AG09309 (cell line): ENCODE measurements around the gene ZNF30.
"Not testable (repeated sequence)": the region's sequence is repeated elsewhere in the genome, so short reads cannot be mapped to it uniquely, and the experiment has no call there.

Source experiments
- DNase-seq: peaks from one replicate; pipeline ENCODE4 v3.0.0-alpha.2; 2010; ENCODE audit warnings: low read depth
- H3K4me3 ChIP-seq: 2 replicates; pipeline ENCODE4 v1.5.1; 2011; ENCODE audit warnings: mild to moderate bottlenecking, low read depth, low read length, moderate library complexity; ENCODE audit not compliant: control insufficient read depth
- CTCF ChIP-seq: IDR thresholded peaks from 2 replicates; pipeline ENCODE4 v1.5.1; 2011; ENCODE audit warnings: mild to moderate bottlenecking, low read depth, low read length, inconsistent platforms; ENCODE audit not compliant: insufficient read depth, control insufficient read depth; ENCODE audit errors: missing control alignments

ZNF30 gene

GRCh38 chr19:34904664-34905527 is 21.8 kb upstream of the ZNF30 start:
- DNase-seq, result no peak
- no peak for TF ChIP-seq CTCF
- no peak overlapping the region for H3K4me3 ChIP-seq

- H3K4me3 ChIP-seq, result no peak overlapping the region
- no peak for TF ChIP-seq CTCF
- DNase-seq, result no peak
Measured at GRCh38 chr19:34910770-34911169, 15.9 kb upstream of the ZNF30 start.

GRCh38 chr19:34917144-34917543 is 9.6 kb upstream of the ZNF30 start:
- not testable (repeated sequence) for H3K4me3 ChIP-seq, DNase-seq

- no peak for TF ChIP-seq CTCF
- DNase-seq, result no peak
- H3K4me3 ChIP-seq, result no peak overlapping the region
Measured at GRCh38 chr19:34918190-34918589, 8.5 kb upstream of the ZNF30 start.

GRCh38 chr19:34920090-34920786 is 6.5 kb upstream of the ZNF30 start:
- DNase-seq, H3K4me3 ChIP-seq: not testable (repeated sequence)

- no peak overlapping the region for H3K4me3 ChIP-seq
- DNase-seq, result no peak
- no peak for TF ChIP-seq CTCF
Measured at GRCh38 chr19:34925278-34925855, 1.3 kb upstream of the ZNF30 start.

- no peak for TF ChIP-seq CTCF
- no peak for DNase-seq
- no peak overlapping the region for H3K4me3 ChIP-seq
Measured at GRCh38 chr19:34926361-34926684, 380 bp upstream of the ZNF30 start.
